ENCODE data around the gene GNB5.

GNB5 gene

DNA sequence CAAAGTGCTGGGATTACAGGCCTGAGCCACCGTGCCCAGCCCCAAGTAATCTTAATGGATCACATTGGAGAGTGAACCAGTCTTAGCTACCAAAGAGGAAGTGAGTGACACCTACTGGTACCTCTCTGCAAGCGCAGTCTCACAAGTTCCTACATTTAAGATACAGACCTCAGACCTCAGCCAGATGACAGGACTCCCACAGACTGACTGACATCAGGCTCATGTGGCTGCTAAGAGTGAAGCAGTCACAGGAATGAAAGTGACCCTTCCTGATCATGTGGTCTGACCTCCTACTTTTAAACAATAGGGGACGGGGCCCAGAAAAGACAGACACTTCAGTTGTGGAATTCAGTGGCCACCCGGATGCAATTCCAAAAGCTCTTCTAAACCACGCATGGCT lies 36.3 kb upstream of the GNB5 start:
- no peak for TF ChIP-seq EZH2phosphoT487 (IDR thresholded peaks at IDR 0.05; ENCODE audit: borderline replicate concordance, low read length)
- TF ChIP-seq, protein P1, sequence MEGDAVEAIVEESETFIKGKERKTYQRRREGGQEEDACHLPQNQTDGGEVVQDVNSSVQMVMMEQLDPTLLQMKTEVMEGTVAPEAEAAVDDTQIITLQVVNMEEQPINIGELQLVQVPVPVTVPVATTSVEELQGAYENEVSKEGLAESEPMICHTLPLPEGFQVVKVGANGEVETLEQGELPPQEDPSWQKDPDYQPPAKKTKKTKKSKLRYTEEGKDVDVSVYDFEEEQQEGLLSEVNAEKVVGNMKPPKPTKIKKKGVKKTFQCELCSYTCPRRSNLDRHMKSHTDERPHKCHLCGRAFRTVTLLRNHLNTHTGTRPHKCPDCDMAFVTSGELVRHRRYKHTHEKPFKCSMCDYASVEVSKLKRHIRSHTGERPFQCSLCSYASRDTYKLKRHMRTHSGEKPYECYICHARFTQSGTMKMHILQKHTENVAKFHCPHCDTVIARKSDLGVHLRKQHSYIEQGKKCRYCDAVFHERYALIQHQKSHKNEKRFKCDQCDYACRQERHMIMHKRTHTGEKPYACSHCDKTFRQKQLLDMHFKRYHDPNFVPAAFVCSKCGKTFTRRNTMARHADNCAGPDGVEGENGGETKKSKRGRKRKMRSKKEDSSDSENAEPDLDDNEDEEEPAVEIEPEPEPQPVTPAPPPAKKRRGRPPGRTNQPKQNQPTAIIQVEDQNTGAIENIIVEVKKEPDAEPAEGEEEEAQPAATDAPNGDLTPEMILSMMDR (IDR thresholded peaks at IDR 0.05; ENCODE audit: low read depth, low read length, poor library complexity, severe bottlenecking), result peak; percentile 74

DNA sequence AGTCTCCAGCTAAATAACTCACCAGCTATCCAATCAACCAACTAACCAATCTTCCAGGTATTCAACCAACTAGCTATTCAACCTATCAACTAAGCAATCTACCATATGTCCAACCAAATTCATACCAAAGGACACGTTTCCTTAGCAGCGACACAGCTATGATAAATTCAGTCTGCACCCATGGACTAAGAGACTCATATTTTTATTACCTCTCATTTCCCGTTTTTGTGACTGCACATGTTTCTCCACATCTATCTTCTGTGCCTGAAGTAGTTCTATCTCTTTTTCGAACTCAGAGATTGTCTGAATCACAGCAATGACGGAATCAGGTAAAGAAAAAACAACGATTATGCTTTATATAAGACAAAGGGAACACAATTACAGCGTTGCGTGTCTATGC lies 34.0 kb upstream of the GNB5 start:
- Histone ChIP-seq H3K36me3 (ENCODE audit: control insufficient read depth, low read length) (peaks cover 32% of the 10 kb centered on the region), H3K4me1 (ENCODE audit: control insufficient read depth, low read length) (peaks cover 84% of the 10 kb centered on the region), H3K9me2 (replicated peaks; ENCODE audit: control insufficient read depth, low read length) (no peaks in the 10 kb centered on the region), H4K20me1 (ENCODE audit: control insufficient read depth, insufficient read depth, low read depth, low read length) (no peaks in the 10 kb centered on the region), H3K9me3 (ENCODE audit: control insufficient read depth, insufficient read depth, low read length) (no peaks in the 10 kb centered on the region), H3K79me2 (ENCODE audit: control insufficient read depth, low read length) (peaks cover 43% of the 10 kb centered on the region), H3K27ac (ENCODE audit: low read depth, low read length) (peak overlapping the region; percentile 87), H3K4me2 (ENCODE audit: low read length) (peak overlapping the region; percentile 92), H3K4me3 (ENCODE audit: low read length) (peak overlapping the region; percentile 92), H3F3A (ENCODE audit: control insufficient read depth, insufficient read depth) (peaks cover 46% of the 10 kb centered on the region), H3K27me3 (ENCODE audit: control insufficient read depth, low read length) (no peaks in the 10 kb centered on the region)
- TF ChIP-seq EZH2phosphoT487 (IDR thresholded peaks at IDR 0.05; ENCODE audit: borderline replicate concordance, low read length), result no peak
- TF ChIP-seq, protein P1 (IDR thresholded peaks at IDR 0.05; ENCODE audit: low read depth, low read length, poor library complexity, severe bottlenecking), result no peak

More for the DNA sequence above, 36.3 kb upstream of the GNB5 start:
- H3K27me3 ChIP-seq (ENCODE audit: control insufficient read depth, low read length), result no peaks in the 10 kb centered on the region
- H3K27ac ChIP-seq (ENCODE audit: low read depth, low read length), result 0 out of 2 replicates have a peak overlapping the region, but pooled peaks have one; percentile 7
- no peak overlapping the region for H3K4me2 ChIP-seq (ENCODE audit: low read length)
- no peaks in the 10 kb centered on the region for H4K20me1 ChIP-seq (ENCODE audit: control insufficient read depth, insufficient read depth, low read depth, low read length)
- H3K9me3 ChIP-seq (ENCODE audit: control insufficient read depth, insufficient read depth, low read length), result no peaks in the 10 kb centered on the region
- H3K4me1 ChIP-seq (ENCODE audit: control insufficient read depth, low read length), result peaks cover 93% of the 10 kb centered on the region
- H3F3A ChIP-seq (ENCODE audit: control insufficient read depth, insufficient read depth), result peaks cover 47% of the 10 kb centered on the region
- no peaks in the 10 kb centered on the region for H3K9me2 ChIP-seq (replicated peaks; ENCODE audit: control insufficient read depth, low read length)
- peaks cover 34% of the 10 kb centered on the region for H3K79me2 ChIP-seq (ENCODE audit: control insufficient read depth, low read length)
- H3K4me3 ChIP-seq (ENCODE audit: low read length), result no peak overlapping the region
- H3K36me3 ChIP-seq (ENCODE audit: control insufficient read depth, low read length), result peaks cover 27% of the 10 kb centered on the region

DNA sequence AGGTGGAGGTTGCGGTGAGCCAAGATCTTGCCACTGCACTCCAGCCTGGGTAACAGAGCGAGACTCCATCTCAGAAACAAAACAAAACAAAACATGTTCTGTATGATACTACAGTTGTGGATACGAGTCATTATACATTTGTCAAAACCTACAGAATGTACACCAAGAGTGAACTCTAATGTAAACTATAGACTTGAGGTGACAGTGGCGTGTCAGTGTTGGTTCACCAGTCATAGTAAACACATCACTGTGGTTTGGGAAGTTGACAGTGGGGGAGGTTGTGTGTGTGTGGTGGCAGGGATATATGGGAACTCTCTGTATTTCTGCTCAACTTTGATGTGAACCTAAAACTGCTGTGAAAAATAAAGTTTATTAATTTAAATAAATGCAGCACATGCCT lies 33.0 kb upstream of the GNB5 start:
- Histone ChIP-seq H3K4me3 (ENCODE audit: low read length) (peak overlapping the region; percentile 92), H3K36me3 (ENCODE audit: control insufficient read depth, low read length) (peaks cover 26% of the 10 kb centered on the region), H3K4me2 (ENCODE audit: low read length) (peak overlapping the region; percentile 92), H3K9me2 (replicated peaks; ENCODE audit: control insufficient read depth, low read length) (no peaks in the 10 kb centered on the region), H3K4me1 (ENCODE audit: control insufficient read depth, low read length) (peaks cover 81% of the 10 kb centered on the region), H4K20me1 (ENCODE audit: control insufficient read depth, insufficient read depth, low read depth, low read length) (no peaks in the 10 kb centered on the region), H3K27ac (ENCODE audit: low read depth, low read length) (peak overlapping the region; percentile 87), H3F3A (ENCODE audit: control insufficient read depth, insufficient read depth) (peaks cover 44% of the 10 kb centered on the region), H3K27me3 (ENCODE audit: control insufficient read depth, low read length) (no peaks in the 10 kb centered on the region), H3K79me2 (ENCODE audit: control insufficient read depth, low read length) (peaks cover 35% of the 10 kb centered on the region), H3K9me3 (ENCODE audit: control insufficient read depth, insufficient read depth, low read length) (no peaks in the 10 kb centered on the region)
- TF ChIP-seq, protein P1 (IDR thresholded peaks at IDR 0.05; ENCODE audit: low read depth, low read length, poor library complexity, severe bottlenecking), result no peak
